Urinary bladder (tissue), 4 donors: Measurements from ENCODE around the gene DENND10. TPM values are rescaled to one million over a fixed set of nuclear protein-coding genes. Genes with fewer than 3 reads are reported as not detected.
"Not testable (repeated sequence)": the region's sequence is repeated elsewhere in the genome, so short reads cannot be mapped to it uniquely, and the experiment has no call there.

Experiments
- DNase-seq: peaks from one replicate; pipeline ENCODE4 v3.0.0-alpha.2; 2015; ENCODE audit errors: extremely low spot score
- H3K27ac ChIP-seq: one replicate; pipeline ENCODE4 v1.5.1; 2013; ENCODE audit warnings: low read depth, mild to moderate bottlenecking, moderate library complexity
- H3K36me3 ChIP-seq: one replicate; pipeline ENCODE4 v1.6.1; 2013; ENCODE audit warnings: mild to moderate bottlenecking, moderate library complexity; ENCODE audit not compliant: insufficient read depth
- H3K4me1 ChIP-seq: one replicate; pipeline ENCODE4 v1.6.1; 2013; ENCODE audit warnings: mild to moderate bottlenecking, moderate library complexity; ENCODE audit not compliant: insufficient read depth
- H3K4me3 ChIP-seq: one replicate; pipeline ENCODE4 v1.5.1; 2013; ENCODE audit warnings: low read depth, low read length
- WGBS: extraction: QIAGEN DNeasy Blood & Tissue Kit; methylation state at CpG from one replicate; pipeline ENCODE4 v1.1.7; 2013; 5-methylcytosine and 5-hydroxymethylcytosine counted together
- polyA plus RNA-seq: library from polyadenylated mRNA; stranded (reverse); fragments of 200-250 nt; gene quantifications from one replicate; pipeline ENCODE4 v1.2.3, GENCODE V29; 2013
- total RNA-seq: library from RNA; depleted of rRNA; stranded (reverse); fragments of >200 nt; gene quantifications from one replicate; pipeline ENCODE4 v1.2.3, GENCODE V29; 2014
- donor health status: healthy with polysubstance abuse.
- donor health status: healthy.

DENND10 gene
- total and polyA plus RNA-seq, 2 donors: 25.4 to 45.7 TPM

GRCh38 chr10:119151601-119152000 lies 47.7 kb downstream of the DENND10 start:
- not testable (repeated sequence) for DNase-seq, H3K36me3 ChIP-seq, H3K27ac ChIP-seq, H3K4me1 ChIP-seq, H3K4me3 ChIP-seq
- 97% methylated on average over 6 of the region's 6 CpGs for WGBS

GRCh38 chr10:119153041-119153440 lies 49.1 kb downstream of the DENND10 start:
- Histone ChIP-seq H3K36me3 (no peaks in the 10 kb centered on the region), H3K27ac (no peak overlapping the region), H3K4me1 (no peaks in the 10 kb centered on the region), H3K4me3 (no peak overlapping the region)
- 94% methylated on average over 5 of the region's 5 CpGs for WGBS
- DNase-seq: no peak

- 95% methylated on average over 12 of the region's 12 CpGs for WGBS
- H3K4me3 ChIP-seq: no peak overlapping the region
- H3K4me1 ChIP-seq: no peaks in the 10 kb centered on the region
- no peaks in the 10 kb centered on the region for H3K36me3 ChIP-seq
- no peak for DNase-seq
- H3K27ac ChIP-seq: no peak overlapping the region
These were observed 49.7 kb downstream of the DENND10 start for GRCh38 chr10:119153661-119154060.

GRCh38 chr10:119159332-119159731 lies 55.4 kb downstream of the DENND10 start:
- Histone ChIP-seq H3K36me3 (no peaks in the 10 kb centered on the region), H3K4me1 (no peaks in the 10 kb centered on the region), H3K27ac (no peak overlapping the region), H3K4me3 (no peak overlapping the region)
- WGBS: 83% methylated on average over 8 of the region's 8 CpGs
- DNase-seq: no peak

DNA sequence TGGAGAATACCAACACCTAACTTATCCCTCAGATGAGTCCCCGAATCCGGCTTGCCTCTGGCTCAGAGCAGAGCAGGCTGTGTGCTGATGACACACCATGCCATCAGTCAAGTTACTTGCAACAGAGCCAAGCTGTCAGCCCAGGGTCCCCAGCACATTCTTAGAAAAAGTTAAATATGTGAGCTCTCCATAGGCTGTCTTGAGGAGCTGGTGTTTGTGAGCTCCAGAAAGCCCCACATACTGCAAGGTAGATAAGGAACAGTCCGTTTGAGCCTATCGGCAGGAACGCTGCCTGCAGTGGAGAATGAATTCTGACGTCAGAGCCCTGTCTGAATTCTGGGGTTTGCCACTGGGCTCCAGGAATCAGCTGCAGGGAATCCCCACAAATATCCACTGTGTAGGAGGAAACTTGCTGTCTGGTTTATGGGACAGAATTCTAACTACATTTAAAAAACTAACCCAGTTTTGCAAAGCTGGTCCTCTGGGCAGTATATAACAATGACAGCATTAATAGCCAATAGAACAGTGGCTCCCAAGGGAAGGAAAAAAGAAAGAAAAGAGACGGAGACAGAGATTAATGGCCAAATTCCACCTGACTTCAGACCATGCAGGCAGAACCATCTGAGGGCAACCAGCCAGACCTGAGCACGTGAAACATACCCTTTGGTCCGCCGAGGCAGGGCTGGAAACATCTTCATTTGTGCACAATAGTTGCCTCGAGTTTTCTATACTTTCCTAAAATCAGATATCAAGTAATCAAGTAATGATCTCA lies 58.0 kb downstream of the DENND10 start:
- Histone ChIP-seq H3K27ac (no peak overlapping the region), H3K4me1 (no peaks in the 10 kb centered on the region), H3K36me3 (no peaks in the 10 kb centered on the region), H3K4me3 (no peak overlapping the region)
- no peak for DNase-seq
- 72% methylated on average over 11 of the region's 11 CpGs for WGBS

GRCh38 chr10:119162452-119163092 lies 58.7 kb downstream of the DENND10 start:
- DNase-seq: no peak
- Histone ChIP-seq H3K4me3 (no peak overlapping the region), H3K4me1 (no peaks in the 10 kb centered on the region), H3K27ac (no peak overlapping the region), H3K36me3 (no peaks in the 10 kb centered on the region)
- 93% methylated on average over 5 of the region's 5 CpGs for WGBS

DNA sequence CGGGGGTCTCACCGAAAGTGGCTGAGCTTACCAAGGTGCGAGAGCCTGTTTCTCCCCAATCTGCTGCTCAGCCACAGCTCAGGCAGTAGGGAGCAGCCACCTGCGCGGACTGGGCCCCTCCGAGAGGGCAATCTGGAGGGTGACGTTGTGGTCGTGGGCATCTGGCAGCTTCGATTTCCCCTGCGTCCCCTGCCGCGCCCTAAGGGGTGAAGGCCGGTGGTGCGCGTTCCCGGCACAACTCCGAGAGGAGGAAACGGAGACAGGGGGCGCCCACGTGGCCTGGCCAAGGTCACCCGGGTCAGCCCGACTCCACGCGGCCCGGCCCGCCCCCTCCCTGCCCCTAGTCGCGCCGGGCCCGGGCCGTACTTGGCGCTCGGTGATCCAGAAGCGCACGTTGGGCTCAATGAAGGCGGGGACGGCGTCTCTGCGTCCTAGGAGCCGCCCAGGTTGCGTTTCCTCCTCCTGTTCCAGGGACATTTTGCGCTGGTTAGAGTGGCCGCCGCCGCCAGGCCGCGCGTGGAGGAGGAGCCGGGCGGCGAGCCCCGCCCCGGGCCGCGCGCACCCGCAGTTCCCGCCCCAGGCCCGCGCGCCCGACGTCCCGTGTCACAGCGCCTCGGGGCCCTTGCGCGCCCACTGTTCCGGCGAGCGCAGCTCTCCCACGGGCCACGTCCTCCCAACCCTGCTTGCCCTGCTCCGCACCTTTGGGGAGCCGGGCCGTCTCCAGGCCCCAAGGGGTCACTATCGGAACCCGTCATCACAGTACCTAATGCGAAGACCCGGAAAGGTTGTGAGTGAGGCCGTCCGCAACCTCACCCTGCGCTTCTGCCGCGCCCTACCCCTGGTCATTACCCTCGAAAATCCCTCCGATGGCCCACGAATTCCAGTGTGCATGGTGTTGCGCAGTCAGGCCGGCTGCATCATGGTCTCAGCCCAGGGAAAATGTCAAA lies 61.5 kb downstream of the DENND10 start, which contains the start of gene SFXN4:
Gene SFXN4 (minus strand): TSS at position 544 of the 947 bp plus-strand sequence. CDS start 67 bp downstream, at position 477.
- Histone ChIP-seq H3K27ac (peak within 1 kb of the TSS; percentile 92), H3K4me3 (peak within 1 kb of the TSS; percentile 55), H3K4me1 (no peaks in the 10 kb centered on the region), H3K36me3 (peaks cover 2% of the 10 kb centered on the region)
- no peak for DNase-seq
- WGBS: under 1% methylated on average over 90 of the region's 90 CpGs

DNA sequence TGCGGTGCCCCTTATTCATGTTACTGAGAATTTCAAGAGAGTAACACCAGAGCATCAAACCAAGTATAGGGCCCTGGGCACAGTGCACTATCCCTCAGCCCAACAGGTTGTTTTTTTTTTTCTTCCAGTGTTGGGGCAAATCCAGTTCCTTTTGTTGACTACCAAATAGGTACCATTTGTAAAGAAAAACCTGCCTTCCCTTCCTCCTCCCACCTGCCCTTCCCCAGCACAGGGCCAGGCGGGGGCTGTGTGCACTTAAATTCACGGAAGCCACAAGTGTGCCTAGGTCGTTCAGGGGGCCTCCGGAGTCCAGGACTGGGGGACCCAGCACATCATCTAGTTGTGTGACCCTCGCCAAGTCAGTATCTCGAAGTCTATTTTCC lies 62.2 kb downstream of the DENND10 start:
- Histone ChIP-seq H3K36me3 (peaks cover 2% of the 10 kb centered on the region), H3K27ac (peak overlapping the region; percentile 92), H3K4me3 (peak overlapping the region; percentile 55), H3K4me1 (no peaks in the 10 kb centered on the region)
- 66% methylated on average over 7 of the region's 7 CpGs for WGBS
- no peak for DNase-seq

- WGBS: 71% methylated on average over 8 of the region's 8 CpGs
- no peaks in the 10 kb centered on the region for H3K4me1 ChIP-seq
- H3K36me3 ChIP-seq: peaks cover 2% of the 10 kb centered on the region
- H3K4me3 ChIP-seq: no peak overlapping the region
- DNase-seq: no peak
- H3K27ac ChIP-seq: no peak overlapping the region
These were observed 62.7 kb downstream of the DENND10 start for GRCh38 chr10:119166564-119166963.

GRCh38 chr10:119167041-119167440 lies 63.1 kb downstream of the DENND10 start:
- H3K27ac ChIP-seq: no peak overlapping the region
- 76% methylated on average over 8 of the region's 8 CpGs for WGBS
- H3K36me3 ChIP-seq: peaks cover 2% of the 10 kb centered on the region

DNA sequence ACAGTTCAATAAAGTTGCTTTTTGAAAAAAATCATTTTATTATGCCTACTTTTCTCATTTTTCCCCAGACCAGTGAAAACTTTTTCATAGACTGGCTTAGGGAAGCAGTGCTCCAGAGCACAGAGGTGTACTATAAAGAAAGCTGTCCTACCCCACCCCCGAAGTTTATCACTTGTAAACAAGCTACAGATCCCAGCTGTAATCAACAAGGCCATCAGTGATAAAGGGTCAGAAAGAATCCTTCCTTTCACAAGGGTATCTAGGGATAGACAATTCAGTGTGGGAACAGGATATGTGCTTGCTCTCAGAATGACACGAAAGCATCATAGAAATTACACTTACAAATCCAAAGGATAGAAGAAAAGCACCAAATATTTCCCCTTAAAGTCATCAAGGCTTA lies 70.2 kb downstream of the DENND10 start:
- Histone ChIP-seq H3K36me3 (peaks cover 2% of the 10 kb centered on the region), H3K4me1 (no peaks in the 10 kb centered on the region), H3K4me3 (no peak overlapping the region), H3K27ac (no peak overlapping the region)
- no peak for DNase-seq
- WGBS: 65% methylated on average over 2 of the region's 2 CpGs

More at GRCh38 chr10:119167041-119167440, 63.1 kb downstream of the DENND10 start:
- Histone ChIP-seq H3K4me1 (no peaks in the 10 kb centered on the region), H3K4me3 (no peak overlapping the region)
- no peak for DNase-seq

DNA sequence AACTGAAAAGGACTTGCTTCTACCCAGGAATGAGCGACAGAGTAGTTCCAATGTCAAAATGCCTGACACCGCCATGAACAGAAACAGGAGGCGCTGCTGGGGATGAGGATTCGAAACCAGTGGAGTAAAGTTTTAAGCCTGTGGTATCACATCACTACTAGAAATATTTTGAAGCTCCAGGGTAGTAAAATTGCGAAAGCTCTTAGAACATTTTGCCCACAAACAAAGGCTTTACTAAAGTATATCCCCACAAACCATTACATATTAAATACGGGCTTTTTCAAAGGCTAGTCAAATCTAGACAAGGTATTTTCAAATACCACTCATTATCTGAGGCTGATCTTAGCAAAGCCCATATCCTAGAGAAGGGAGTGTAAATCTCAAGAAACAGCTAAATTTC lies 72.3 kb downstream of the DENND10 start:
- Histone ChIP-seq H3K4me1 (no peaks in the 10 kb centered on the region), H3K27ac (no peak overlapping the region), H3K4me3 (no peak overlapping the region), H3K36me3 (no peaks in the 10 kb centered on the region)
- DNase-seq: no peak
- WGBS: 94% methylated on average over 6 of the region's 6 CpGs

DNA sequence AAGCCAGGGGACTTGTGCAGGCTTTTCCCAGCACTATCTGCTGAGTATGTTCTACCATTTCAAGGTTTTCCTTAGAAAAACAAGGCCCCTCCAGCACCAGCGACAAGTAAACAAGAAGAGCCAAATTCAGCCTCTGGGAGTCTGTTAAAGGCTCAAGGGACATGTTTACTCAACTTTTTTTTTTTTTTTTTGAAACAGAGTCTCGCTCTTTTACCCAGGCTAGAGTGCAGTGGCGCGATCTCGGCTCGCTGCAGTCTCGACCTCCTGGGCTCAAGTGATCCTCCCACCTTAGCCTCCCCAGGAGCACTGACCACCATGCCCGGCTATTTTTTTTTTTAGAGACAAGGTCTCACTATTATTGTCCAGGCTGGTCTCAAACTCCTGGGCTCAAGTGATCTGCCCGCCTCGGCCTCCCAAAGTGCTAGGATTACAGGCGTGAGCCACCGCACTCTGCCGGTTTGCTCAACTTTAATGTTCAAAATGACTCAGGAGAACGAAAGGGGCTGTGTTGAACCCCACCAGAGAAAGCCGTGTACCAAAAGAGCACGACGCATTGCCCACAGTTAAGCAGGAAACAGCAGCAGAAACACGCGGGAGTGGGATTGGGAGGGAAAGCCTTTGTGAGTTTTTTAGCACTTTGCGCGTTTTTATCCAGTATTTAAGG lies 73.9 kb downstream of the DENND10 start:
- H3K4me1 ChIP-seq: no peaks in the 10 kb centered on the region
- DNase-seq: no peak

More for the DNA sequence above, 73.9 kb downstream of the DENND10 start:
- Histone ChIP-seq H3K36me3 (no peaks in the 10 kb centered on the region), H3K4me3 (peak overlapping the region; percentile 50), H3K27ac (no peak overlapping the region)
- 18% methylated on average over 21 of the region's 21 CpGs for WGBS
